Activated effector memory CD4-positive, alpha-beta T cell treated with Interleukin-2 at 50 U/mL for 16 hours (primary cell): ENCODE measurements around the gene TMEM131.
"Not testable (repeated sequence)": the region's sequence is repeated elsewhere in the genome, so short reads cannot be mapped to it uniquely, and the experiment has no call there.

Experiments used
- DNase-seq: peaks from one replicate; pipeline ENCODE4 v3.0.0-alpha.2; 2020

TMEM131 gene

GRCh38 chr2:97991081-97991856 is 4.5 kb downstream of the TMEM131 start:
- no peak for DNase-seq

DNA sequence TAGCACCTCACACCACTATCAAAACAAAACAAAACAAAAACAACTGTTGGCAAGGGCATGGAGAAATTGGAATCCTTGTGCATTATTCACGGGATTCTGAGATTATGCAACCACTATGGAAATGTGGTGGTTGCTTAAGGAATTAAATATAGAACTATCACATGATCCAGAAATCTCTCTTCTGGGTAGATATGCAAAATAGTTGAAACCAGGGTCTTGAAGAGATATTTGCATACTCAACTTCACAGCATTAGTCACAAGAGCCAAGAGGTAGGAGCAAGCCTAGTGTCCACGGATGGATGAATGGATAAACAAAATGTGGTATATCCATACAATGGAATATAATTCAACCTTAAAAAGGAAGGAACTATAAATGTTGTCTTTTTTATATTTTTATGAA is 7.0 kb downstream of the TMEM131 start:
- DNase-seq, result no peak

DNA sequence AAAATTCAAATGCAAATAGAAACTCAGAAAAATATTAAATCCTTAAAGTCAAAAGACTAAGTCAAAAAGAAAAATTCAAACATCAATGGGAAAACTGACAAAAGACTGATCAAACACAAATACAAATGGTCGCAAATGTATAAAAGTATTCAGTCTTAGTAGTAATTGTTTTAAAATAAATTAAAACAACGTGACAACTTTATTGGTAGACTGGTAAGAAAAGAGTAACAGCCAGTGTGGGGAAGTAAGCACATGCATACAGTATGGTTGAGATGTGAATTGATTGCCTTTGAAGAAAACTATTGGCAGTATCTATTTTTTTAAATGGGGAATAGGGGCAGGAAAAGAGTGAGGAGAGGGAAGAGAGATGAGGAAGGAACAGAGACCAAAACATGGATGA is 9.8 kb downstream of the TMEM131 start:
- no peak for DNase-seq

DNA sequence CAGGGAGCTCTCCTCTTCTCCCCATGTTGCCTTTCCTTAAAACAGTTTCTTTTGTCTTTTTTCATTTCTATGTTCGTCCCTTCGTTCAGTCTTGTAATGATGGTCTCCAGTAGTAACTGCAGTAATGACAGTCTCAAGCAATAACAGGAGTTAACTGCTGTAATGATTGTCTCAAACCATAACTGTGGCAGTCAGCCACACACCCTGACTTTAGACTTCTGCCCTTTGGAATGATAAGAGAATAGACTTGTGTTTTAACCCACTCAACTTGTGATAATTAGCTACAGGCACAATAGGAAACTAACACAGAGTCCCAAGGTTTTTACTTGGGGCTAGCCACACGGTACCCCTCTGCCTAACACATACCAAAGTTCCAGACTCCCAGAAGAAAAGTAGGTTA is 12.1 kb downstream of the TMEM131 start:
- DNase-seq, result no peak

GRCh38 chr2:97983134-97983533 is 12.6 kb downstream of the TMEM131 start:
- no peak for DNase-seq

DNA sequence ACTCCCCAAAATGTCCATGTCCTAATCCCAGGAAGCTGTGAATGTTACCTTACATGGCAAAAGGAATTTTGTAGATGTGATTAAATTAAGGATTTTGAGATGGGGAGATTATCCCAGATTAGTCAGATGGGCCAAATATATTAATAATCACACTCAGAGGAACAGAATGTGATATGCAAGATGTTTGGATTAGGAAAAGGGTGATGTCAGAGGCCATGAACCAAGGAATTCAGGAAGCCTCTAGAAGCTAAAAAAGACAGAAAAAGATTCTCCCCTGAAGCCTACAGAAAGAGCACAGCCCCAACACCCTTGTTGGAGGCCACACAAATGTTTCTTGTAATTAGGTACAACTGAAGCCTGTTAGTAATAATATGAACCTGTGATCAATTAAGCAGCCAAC is 13.1 kb downstream of the TMEM131 start:
- no peak for DNase-seq

- DNase-seq, result no peak
Observed at GRCh38 chr2:97981961-97982360, 13.8 kb downstream of the TMEM131 start.

GRCh38 chr2:97979904-97980303 is 15.8 kb downstream of the TMEM131 start:
- no peak for DNase-seq

GRCh38 chr2:97974471-97974870 is 21.3 kb downstream of the TMEM131 start:
- DNase-seq, result no peak

- no peak for DNase-seq
Observed at GRCh38 chr2:97970293-97971060, 25.3 kb downstream of the TMEM131 start.

GRCh38 chr2:97969081-97970067 is 26.4 kb downstream of the TMEM131 start:
- no peak for DNase-seq

DNA sequence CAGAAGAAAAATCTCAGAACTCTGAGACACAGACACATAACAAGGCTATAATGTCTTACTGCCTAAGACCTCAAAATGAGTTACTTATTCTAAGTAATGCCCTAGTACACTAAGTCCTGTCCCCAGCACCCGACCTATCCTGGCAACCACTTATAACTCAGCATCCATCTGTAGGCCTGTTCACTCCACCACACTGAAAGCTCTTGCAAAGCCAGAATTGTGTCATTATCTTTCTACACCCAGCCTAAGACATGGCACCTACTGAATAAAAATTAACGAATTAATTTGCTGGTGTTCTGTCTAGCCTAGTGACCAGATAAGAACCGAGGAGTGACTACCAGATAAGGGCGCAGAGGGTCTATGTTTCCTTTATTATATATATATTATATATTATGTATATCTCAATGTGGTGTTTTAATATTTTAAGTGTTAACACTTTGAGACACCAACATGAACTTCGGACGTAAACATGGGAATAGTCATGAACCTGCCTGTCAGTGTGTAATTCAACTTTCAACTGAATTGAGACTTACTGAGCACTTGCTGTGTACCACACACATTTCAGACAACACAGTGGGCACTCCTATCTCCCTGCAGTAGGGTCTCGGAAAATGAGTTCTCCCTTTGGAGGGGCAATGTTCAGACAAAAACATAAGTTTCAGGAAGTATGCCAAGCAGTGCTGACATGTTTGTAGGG is 27.7 kb downstream of the TMEM131 start:
- DNase-seq, result no peak

DNA sequence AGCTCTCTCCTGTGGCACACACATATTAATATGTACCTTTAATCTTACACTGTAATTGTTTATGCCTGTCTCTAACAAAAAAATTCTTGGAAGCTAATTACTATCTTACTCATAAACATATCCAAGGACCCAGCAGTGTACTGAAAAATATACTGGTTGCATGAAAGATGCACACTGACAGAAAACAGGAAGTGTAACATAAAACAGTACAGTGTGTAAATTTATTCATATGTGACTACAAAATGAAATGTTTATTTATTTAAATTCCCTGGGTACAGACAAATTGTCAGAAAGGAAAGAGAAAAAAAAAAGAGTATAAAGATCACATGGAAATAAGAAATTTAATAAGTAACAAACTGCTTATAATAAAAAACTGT is 28.5 kb downstream of the TMEM131 start:
- DNase-seq, result no peak

GRCh38 chr2:97966545-97967215 is 29.1 kb downstream of the TMEM131 start:
- no peak for DNase-seq

GRCh38 chr2:97965116-97965515 is 30.6 kb downstream of the TMEM131 start:
- no peak for DNase-seq

- DNase-seq, result no peak
Observed at GRCh38 chr2:97963880-97964279, 31.9 kb downstream of the TMEM131 start.

- DNase-seq, result no peak
Observed at GRCh38 chr2:97963079-97963406, 32.7 kb downstream of the TMEM131 start.

DNA sequence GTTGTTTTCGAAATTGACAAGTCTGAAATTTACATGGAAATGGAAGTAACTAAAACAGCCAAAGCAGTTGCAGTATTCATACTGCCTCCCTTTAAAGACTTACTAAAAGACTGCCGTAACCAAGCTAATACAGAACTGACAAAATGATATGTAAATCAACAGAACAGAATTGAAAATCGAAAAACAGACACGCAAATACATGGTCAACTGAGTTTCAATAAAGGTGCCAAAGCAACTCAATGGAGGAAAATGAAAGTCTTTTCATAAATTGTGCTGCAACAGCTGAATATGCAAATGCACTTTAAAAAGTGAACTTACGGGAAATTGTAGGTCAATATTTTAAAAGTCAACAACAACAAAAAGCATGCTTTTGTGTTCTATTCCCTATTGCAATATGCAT is 34.2 kb downstream of the TMEM131 start:
- no peak for DNase-seq

DNA sequence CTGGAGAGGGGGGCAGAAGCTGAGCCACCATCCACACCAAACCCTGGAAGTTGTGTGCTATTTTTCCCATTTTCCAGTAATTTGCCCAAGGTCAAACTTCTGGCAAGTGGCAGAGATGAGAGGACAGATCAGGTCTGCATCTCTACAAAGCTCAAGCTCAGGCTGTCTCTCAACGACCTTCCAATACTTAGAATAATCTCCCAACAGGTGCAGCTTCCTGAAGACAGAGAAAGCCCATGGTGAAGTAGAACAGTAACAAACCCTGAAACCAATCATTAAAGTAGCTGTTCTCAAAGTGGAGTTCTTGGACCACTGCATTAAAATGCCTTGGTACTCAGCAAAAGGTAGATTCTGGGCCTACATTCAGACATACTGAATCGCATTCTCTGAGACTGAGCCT is 37.6 kb downstream of the TMEM131 start:
- no peak for DNase-seq

- DNase-seq, result no peak
Observed at GRCh38 chr2:97957432-97958183, 38.1 kb downstream of the TMEM131 start.

- not testable (repeated sequence) for DNase-seq
Observed at GRCh38 chr2:97956753-97957152, 39.0 kb downstream of the TMEM131 start.
